Retinal pigment epithelial cell (primary cell): ENCODE data around the gene ALDH1L2.
"Not testable (repeated sequence)": the region's sequence is repeated elsewhere in the genome, so short reads cannot be mapped to it uniquely, and the experiment has no call there.

ENCODE experiments used
- DNase-seq: peaks from one replicate; pipeline ENCODE4 v3.0.0-alpha.2; 2010; ENCODE audit warnings: low read depth
- H3K4me3 ChIP-seq: 2 replicates; pipeline ENCODE4 v1.5.1; 2011; ENCODE audit warnings: mild to moderate bottlenecking, low read length, control low read depth, moderate library complexity
- CTCF ChIP-seq: conservative IDR thresholded peaks from 2 replicates; pipeline ENCODE4 v1.5.1; 2011; ENCODE audit warnings: low read depth, low read length, control low read depth, inconsistent platforms

ALDH1L2 gene

GRCh38 chr12:105099356-105099755 lies 15.1 kb upstream of the ALDH1L2 start:
- no peak for DNase-seq
- no peak overlapping the region for H3K4me3 ChIP-seq
- TF ChIP-seq CTCF, result no peak

GRCh38 chr12:105095338-105095737 lies 11.1 kb upstream of the ALDH1L2 start:
- not testable (repeated sequence) for H3K4me3 ChIP-seq, DNase-seq

GRCh38 chr12:105092336-105092735 lies 8.1 kb upstream of the ALDH1L2 start:
- no peak overlapping the region for H3K4me3 ChIP-seq
- no peak for DNase-seq
- TF ChIP-seq CTCF, result no peak

GRCh38 chr12:105091476-105092206 lies 7.4 kb upstream of the ALDH1L2 start:
- no peak for TF ChIP-seq CTCF
- no peak for DNase-seq
- H3K4me3 ChIP-seq, result no peak overlapping the region

- H3K4me3 ChIP-seq, result no peak overlapping the region
- DNase-seq, result no peak
- no peak for TF ChIP-seq CTCF
Observed at GRCh38 chr12:105090361-105090760, 6.1 kb upstream of the ALDH1L2 start.

- no peak for DNase-seq
- no peak overlapping the region for H3K4me3 ChIP-seq
- no peak for TF ChIP-seq CTCF
Observed at GRCh38 chr12:105089817-105090216, 5.6 kb upstream of the ALDH1L2 start.

GRCh38 chr12:105085501-105085900 lies 1.2 kb upstream of the ALDH1L2 start:
- DNase-seq, result no peak
- no peak for TF ChIP-seq CTCF
- H3K4me3 ChIP-seq, result no peak overlapping the region
